H1 (cell line): Measurements from ENCODE around the gene EMID1. TPM values are rescaled to one million over a fixed set of nuclear protein-coding genes. Genes with fewer than 3 reads are reported as not detected.

Experiments used
- CTCF ChIA-PET: fragments of 300-600 bp; sonication (Branson Sonifier 250); formaldehyde crosslinking; loops from one replicate; lab custom pipeline; 2021; ENCODE audit not compliant: partially characterized antibody; lab: Charles Lee
- POLR2A ChIA-PET: fragments of 300-600 bp; sonication (Branson Sonifier 250); formaldehyde crosslinking; loops from one replicate; lab custom pipeline; 2021; ENCODE audit warnings: inconsistent platforms; ENCODE audit not compliant: partially characterized antibody; lab: Charles Lee
- DNase-seq, 2 experiments: peaks; one replicate each; pipeline versions ENCODE4 v3.0.0 to v3.0.0-alpha.2; 2010 to 2022; ENCODE audit warnings: low spot score in 2 of 2, low read depth in 1 of 2, mixed read lengths in 1 of 2
- FAIRE-seq: peaks from 2 replicates; lab custom pipeline; 2011; peaks lifted over from hg19 to GRCh38; lab: Jason Lieb, UNC
- H2AFZ ChIP-seq: 2 replicates; pipeline ENCODE4 v1.8.1; 2012; ENCODE audit warnings: low read length, inconsistent platforms
- H2AK5ac ChIP-seq: 2 replicates; pipeline ENCODE4 v1.6.1; 2013; ENCODE audit warnings: low read depth, low read length
- H2BK120ac ChIP-seq: replicated peaks from 2 replicates; pipeline ENCODE3; 2013; ENCODE audit warnings: low read depth, low read length, inconsistent platforms
- H2BK12ac ChIP-seq: 2 replicates; pipeline ENCODE4 v1.6.1; 2013; ENCODE audit warnings: low read depth, low read length
- H2BK15ac ChIP-seq: 2 replicates; pipeline ENCODE4 v1.6.1; 2013; ENCODE audit warnings: low read length
- H2BK20ac ChIP-seq: 2 replicates; pipeline ENCODE4 v1.6.1; 2013; ENCODE audit warnings: low read length
- H2BK5ac ChIP-seq: 2 replicates; pipeline ENCODE4 v1.6.1; 2013; ENCODE audit warnings: low read depth, low read length
- H3K14ac ChIP-seq: 2 replicates; pipeline ENCODE4 v1.6.1; 2013; ENCODE audit warnings: inconsistent platforms; ENCODE audit not compliant: insufficient read length
- H3K18ac ChIP-seq: 2 replicates; pipeline ENCODE4 v1.6.1; 2013; ENCODE audit warnings: low read length; ENCODE audit errors: extremely low read depth
- H3K23ac ChIP-seq: 2 replicates; pipeline ENCODE4 v1.6.1; 2013; ENCODE audit warnings: inconsistent platforms; ENCODE audit not compliant: insufficient read length
- H3K23me2 ChIP-seq: 2 replicates; pipeline ENCODE4 v1.6.1; 2013; ENCODE audit warnings: low read depth, low read length
- H3K27ac ChIP-seq: 2 replicates; pipeline ENCODE4 v1.6.1; 2011; ENCODE audit warnings: low read depth, low read length, inconsistent platforms
- H3K27me3 ChIP-seq, 4 experiments: replicated peaks in 1 of 4; 1 replicate in 1 of 4; 2 replicates in 3 of 4; pipeline versions ENCODE4 v1.6.1 to v1.8.1; 2011 to 2013; ENCODE audit warnings: low read length in 3 of 4, mild to moderate bottlenecking in 3 of 4, inconsistent platforms in 2 of 4, mixed read lengths in 2 of 4, moderate library complexity in 1 of 4; ENCODE audit not compliant: control insufficient read depth in 3 of 4, insufficient read depth in 3 of 4; ENCODE audit errors: extremely low read depth in 1 of 4
- H3K36me3 ChIP-seq, 4 experiments: 2 replicates each; pipeline versions ENCODE4 v1.6.1 to v1.8.1; 2011 to 2013; ENCODE audit warnings: mild to moderate bottlenecking in 4 of 4, low read length in 3 of 4, moderate library complexity in 2 of 4, control low read depth in 1 of 4, inconsistent platforms in 1 of 4; ENCODE audit not compliant: insufficient read depth in 4 of 4, control insufficient read depth in 2 of 4
- H3K4ac ChIP-seq: replicated peaks from 2 replicates; pipeline ENCODE3; 2013; ENCODE audit warnings: low read length, low read depth, mixed read lengths, inconsistent platforms; ENCODE audit not compliant: insufficient read length
- H3K4me1 ChIP-seq, 4 experiments: replicated peaks in 1 of 4; 1 replicate in 1 of 4; 2 replicates in 3 of 4; pipeline versions ENCODE4 v1.6.1 to v1.8.1; 2011 to 2013; ENCODE audit warnings: low read length in 3 of 4, inconsistent platforms in 2 of 4, mixed read lengths in 1 of 4; ENCODE audit not compliant: insufficient read depth in 4 of 4, control insufficient read depth in 3 of 4
- H3K4me2 ChIP-seq, 2 experiments: 2 replicates each; pipeline versions ENCODE4 v1.6.1 to v1.8.1; 2011 to 2013; ENCODE audit warnings: low read depth in 2 of 2, low read length in 2 of 2, control low read depth in 1 of 2, inconsistent platforms in 1 of 2, mild to moderate bottlenecking in 1 of 2; ENCODE audit not compliant: insufficient read depth in 1 of 2
- H3K4me3 ChIP-seq, 4 experiments: fragments of 200-600, 300-600 bp in 1 of 4; sonication (generic), shearing (Covaris generic), sonication (Bioruptor Twin) in 1 of 4; 2 replicates each; pipeline versions ENCODE4 v1.5.1 to v1.8.1; 2011 to 2016; ENCODE audit warnings: low read length in 4 of 4, low read depth in 3 of 4, control low read depth in 2 of 4, inconsistent platforms in 2 of 4, mild to moderate bottlenecking in 2 of 4, mixed read lengths in 1 of 4, moderate library complexity in 1 of 4; ENCODE audit not compliant: insufficient read depth in 2 of 4; ENCODE audit errors: extremely low read depth in 1 of 4
- H3K56ac ChIP-seq: replicated peaks from 2 replicates; pipeline ENCODE3; 2013; ENCODE audit warnings: low read depth, mild to moderate bottlenecking, mixed read lengths, low read length, inconsistent platforms; ENCODE audit not compliant: insufficient read length
- H3K79me1 ChIP-seq: 2 replicates; pipeline ENCODE4 v1.6.1; 2013; ENCODE audit warnings: low read depth, low read length, control low read depth
- H3K79me2 ChIP-seq, 2 experiments: 2 replicates each; pipeline versions ENCODE4 v1.6.1 to v1.8.1; 2012 to 2013; ENCODE audit warnings: low read length in 2 of 2, mild to moderate bottlenecking in 2 of 2, inconsistent platforms in 1 of 2; ENCODE audit not compliant: insufficient read depth in 2 of 2, control insufficient read depth in 1 of 2
- H3K9ac ChIP-seq, 4 experiments: replicated peaks in 1 of 4; 1 replicate in 1 of 4; 2 replicates in 3 of 4; pipeline versions ENCODE4 v1.6.1 to v1.8.1; 2011 to 2013; ENCODE audit warnings: low read depth in 3 of 4, low read length in 3 of 4, control low read depth in 2 of 4, mild to moderate bottlenecking in 2 of 4, moderate library complexity in 2 of 4, inconsistent platforms in 1 of 4; ENCODE audit errors: extremely low read depth in 1 of 4
- H3K9me3 ChIP-seq, 2 experiments: 2 replicates each; pipeline versions ENCODE4 v1.6.1 to v1.8.1; 2012 to 2013; ENCODE audit warnings: mild to moderate bottlenecking in 2 of 2, moderate library complexity in 2 of 2, control low read depth in 1 of 2, inconsistent platforms in 1 of 2, low read depth in 1 of 2, low read length in 1 of 2, mixed read lengths in 1 of 2; ENCODE audit not compliant: insufficient read depth in 2 of 2
- H4K20me1 ChIP-seq, 2 experiments: replicated peaks in 1 of 2; 2 replicates each; pipeline versions ENCODE3 to v1.8.1; 2011 to 2013; ENCODE audit warnings: inconsistent platforms in 2 of 2, low read length in 2 of 2, mild to moderate bottlenecking in 1 of 2; ENCODE audit not compliant: insufficient read depth in 2 of 2, control insufficient read depth in 1 of 2
- H4K5ac ChIP-seq: 2 replicates; pipeline ENCODE4 v1.6.1; 2013; ENCODE audit warnings: low read length, low read depth, mixed read lengths, inconsistent platforms; ENCODE audit not compliant: insufficient read length
- H4K8ac ChIP-seq: 2 replicates; pipeline ENCODE4 v1.8.0; 2013; ENCODE audit warnings: mild to moderate bottlenecking, moderate library complexity, low read length, inconsistent platforms; ENCODE audit not compliant: insufficient read depth; ENCODE audit errors: extremely low read depth
- H4K91ac ChIP-seq: replicated peaks from 2 replicates; pipeline ENCODE3; 2013; ENCODE audit warnings: low read length, mixed read lengths, inconsistent platforms; ENCODE audit not compliant: insufficient read length
- ATF3 ChIP-seq: IDR thresholded peaks from 2 replicates; pipeline ENCODE4 v1.6.1; 2011; ENCODE audit warnings: low read depth, mild to moderate bottlenecking, low read length; ENCODE audit not compliant: insufficient read depth
- BRCA1 ChIP-seq: IDR thresholded peaks from 2 replicates; pipeline ENCODE4 v1.6.1; 2012; ENCODE audit warnings: low read depth, low read length, improper control_type of control experiment
- CBX8 ChIP-seq: fragments of 300-800, 300-1000 bp; sonication (generic); IDR thresholded peaks from 2 replicates; pipeline ENCODE4 v1.7.1; 2016; ENCODE audit warnings: low read depth, low read length, borderline replicate concordance
- CEBPB ChIP-seq: IDR thresholded peaks from 2 replicates; pipeline ENCODE4 v1.6.1; 2012; ENCODE audit warnings: low read depth, low read length
- EP300 ChIP-seq, 2 experiments: IDR thresholded peaks; 1 replicate in 1 of 2; 2 replicates in 1 of 2; pipeline ENCODE4 v1.6.1; 2011 to 2012; ENCODE audit warnings: low read depth in 2 of 2, low read length in 2 of 2, mild to moderate bottlenecking in 2 of 2, borderline replicate concordance in 1 of 2, inconsistent platforms in 1 of 2, moderate library complexity in 1 of 2
- GTF2F1 ChIP-seq: IDR thresholded peaks from 2 replicates; pipeline ENCODE4 v1.6.1; 2012; ENCODE audit warnings: low read depth, low read length, improper control_type of control experiment, borderline replicate concordance
- KDM5A ChIP-seq: fragments of 200-600 bp; IDR thresholded peaks from 2 replicates; pipeline ENCODE4 v1.7.1; 2012; ENCODE audit warnings: mild to moderate bottlenecking, low read length, inconsistent platforms, mixed read lengths
- MAFK ChIP-seq: IDR thresholded peaks from 2 replicates; pipeline ENCODE4 v1.6.1; 2012; ENCODE audit warnings: low read depth, mild to moderate bottlenecking, improper control_type of control experiment, low read length
- POU5F1 ChIP-seq: IDR thresholded peaks from 2 replicates; pipeline ENCODE4 v1.6.1; 2011; ENCODE audit warnings: low read depth, mild to moderate bottlenecking, low read length, moderate library complexity
- SAP30 ChIP-seq: fragments of 300-600 bp; sonication (generic); IDR thresholded peaks from 2 replicates; pipeline ENCODE4 v1.7.1; 2012; ENCODE audit warnings: low read length, moderate library complexity, mild to moderate bottlenecking, inconsistent platforms; ENCODE audit not compliant: insufficient read depth, insufficient replicate concordance
- SP4 ChIP-seq: IDR thresholded peaks from 2 replicates; pipeline ENCODE4 v1.6.1; 2012; ENCODE audit warnings: low read length, inconsistent platforms
- TEAD4 ChIP-seq: IDR thresholded peaks from 2 replicates; pipeline ENCODE4 v1.6.1; 2012; ENCODE audit warnings: low read depth, low read length, inconsistent platforms, mixed read lengths
- WGBS, 2 experiments: shearing (Covaris generic) in 1 of 2; methylation state at CpG; one replicate each; pipeline versions ENCODE4 v1.1.6 to v1.1.7; 2013 to 2015; ENCODE audit warnings: low lambda C conversion rate in 2 of 2, mixed read lengths in 2 of 2, inconsistent platforms in 1 of 2, low coverage in 1 of 2, missing lambda C conversion rate in 1 of 2; ENCODE audit not compliant: insufficient replicate concordance in 2 of 2, insufficient coverage in 1 of 2, insufficient read length in 1 of 2; ENCODE audit errors: extremely low coverage in 1 of 2, missing lambda C conversion rate in 1 of 2; 5-methylcytosine and 5-hydroxymethylcytosine counted together
- polyA plus RNA-seq, 7 experiments: library from polyadenylated mRNA; depleted of rRNA in 3 of 7; stranded (reverse) in 5 of 7; unstranded in 2 of 7; fragments of >200 nt in 5 of 7; fragments of 200-250 nt in 2 of 7; gene quantifications; 1 replicate in 5 of 7; 2 replicates in 1 of 7; 4 replicates in 1 of 7; pipeline versions ENCODE4 v1.2.1 to v1.2.3, GENCODE V29; 2011 to 2013; ENCODE audit warnings: missing spikeins in 2 of 7, mixed read lengths in 2 of 7
- total RNA-seq: library from RNA; stranded (reverse); fragmentation: NEBNext Ultra II Directional; extraction: Animal tissue kit (Norgen Biotek cat#: 25700); gene quantifications from 2 replicates; pipeline ENCODE4 v1.2.1, GENCODE V29; 2021

The EMID1 gene
- total and polyA plus RNA-seq, 2 of the 8 experiments (the other 6 are each of a cell fraction or from before 2014, with no cell fraction given), result 3.9 to 7.4 TPM

- H2AK5ac ChIP-seq, result no peak overlapping the region
- H3K23me2 ChIP-seq, result no peaks in the 10 kb centered on the region
- no peaks in the 10 kb centered on the region for H3K27me3 ChIP-seq
- no peak overlapping the region for H2BK5ac ChIP-seq
- H2BK120ac ChIP-seq, result no peak overlapping the region
- no peak overlapping the region for H4K5ac ChIP-seq
- H3K9me3 ChIP-seq, result no peaks in the 10 kb centered on the region
- no peaks in the 10 kb centered on the region for H3K79me2 ChIP-seq
- no peaks in the 10 kb centered on the region for H3K36me3 ChIP-seq
- no peak overlapping the region for H2BK20ac ChIP-seq
- H3K56ac ChIP-seq, result no peak overlapping the region
- no peak overlapping the region for H3K4ac ChIP-seq
- no peak overlapping the region for H4K91ac ChIP-seq
- no peak overlapping the region; the same call in 1 of the 2 replicates for H4K8ac ChIP-seq
- no peak overlapping the region for H3K23ac ChIP-seq
- FAIRE-seq (no peak), DNase-seq (no peak)
- no peak overlapping the region for H3K27ac ChIP-seq
- 87% methylated on average over 7 of the region's 7 CpGs; no CpG with 5 or more reads in 1 of the 2 experiments for WGBS, 2 experiments
- no peak overlapping the region for H3K4me2 ChIP-seq
- H4K20me1 ChIP-seq, result no peaks in the 10 kb centered on the region
- no peak overlapping the region for H3K4me3 ChIP-seq
- POLR2A ChIA-PET, result interaction anchor here (1.2 to 1.9 kb wide), 4 partner anchors 10 to 40 kb away, joined by 3 to 6 read pairs (median 4); partner anchors contain the start of genes EWSR1 and RHBDD3
- no peaks in the 10 kb centered on the region for H3K4me1 ChIP-seq
- H3K18ac ChIP-seq, result no peak overlapping the region
- H3K9ac ChIP-seq, result no peak overlapping the region
- no peak overlapping the region for H2AFZ ChIP-seq
- CTCF ChIA-PET, result interaction anchor here (0.5 to 6.2 kb wide), 52 partner anchors 9 to 547 kb away, joined by 3 to 84 read pairs (median 4); partner anchors contain the start of genes EMID1 and KREMEN1
- H3K79me1 ChIP-seq, result no peaks in the 10 kb centered on the region
- no peak overlapping the region for H2BK12ac ChIP-seq
- no peak overlapping the region for H3K14ac ChIP-seq
- H2BK15ac ChIP-seq, result no peak overlapping the region
- TF ChIP-seq CEBPB (no peak), POU5F1 (no peak), MAFK (no peak), CBX8 (no peak), GTF2F1 (no peak), KDM5A (no peak), ATF3 (no peak), SP4 (no peak), SAP30 (no peak), BRCA1 (no peak), TEAD4 (no peak), EP300 (IDR thresholded peaks at IDR 0.05; ENCODE audit: borderline replicate concordance in 1 of 2, low read depth in 2 of 2, low read length in 2 of 2) (no peak)
Measured at GRCh38 chr22:29244785-29245625, 39.3 kb downstream of the EMID1 start.
